Measurements from ENCODE around the gene CABP2.

- no peak for TF ChIP-seq CTCF (IDR thresholded peaks at IDR 0.05; ENCODE audit: low read depth, low read length, missing input control)
- TF ChIP-seq SP1 (IDR thresholded peaks at IDR 0.05) = no peak
- no peak for TF ChIP-seq NR2F2 (IDR thresholded peaks at IDR 0.05)
Measured at GRCh38 chr11:67539550-67539949, 16.3 kb upstream of the CABP2 start.
